ENCODE data around the gene TMEM130.
A peak's percentile ranks its signal among the peaks of the same experiment; 100 is the strongest.

TMEM130 gene

GRCh38 chr7:98869597-98870120 is at the start of gene TMEM130:
Gene TMEM130, minus strand, starts transcription at chr7:98870014. Its CDS starts 153 bp downstream, at chr7:98869861.
- no peak for DNase-seq (ENCODE audit: extremely low read depth in 1 of 2, low read depth in 1 of 2)

GRCh38 chr7:98917331-98917730 is 47.5 kb upstream of the TMEM130 start:
- no peak for DNase-seq (ENCODE audit: extremely low read depth in 1 of 2, low read depth in 1 of 2)

GRCh38 chr7:98913612-98914011 is 43.8 kb upstream of the TMEM130 start:
- DNase-seq (ENCODE audit: extremely low read depth in 1 of 2, low read depth in 1 of 2) = no peak

- no peak for DNase-seq (ENCODE audit: extremely low read depth in 1 of 2, low read depth in 1 of 2)
Observed at GRCh38 chr7:98913026-98913425, 43.2 kb upstream of the TMEM130 start.

GRCh38 chr7:98911916-98912315 is 42.1 kb upstream of the TMEM130 start:
- DNase-seq (ENCODE audit: extremely low read depth in 1 of 2, low read depth in 1 of 2) = no peak

GRCh38 chr7:98910427-98910826 is 40.6 kb upstream of the TMEM130 start:
- no peak for DNase-seq (ENCODE audit: extremely low read depth in 1 of 2, low read depth in 1 of 2)

- DNase-seq (ENCODE audit: extremely low read depth in 1 of 2, low read depth in 1 of 2) = no peak
Observed at GRCh38 chr7:98909487-98909886, 39.7 kb upstream of the TMEM130 start.

GRCh38 chr7:98908585-98908984 is 38.8 kb upstream of the TMEM130 start:
- DNase-seq (ENCODE audit: extremely low read depth in 1 of 2, low read depth in 1 of 2) = no peak

GRCh38 chr7:98907570-98907969 is 37.8 kb upstream of the TMEM130 start:
- no peak for DNase-seq (ENCODE audit: extremely low read depth in 1 of 2, low read depth in 1 of 2)

GRCh38 chr7:98903246-98903645 is 33.4 kb upstream of the TMEM130 start:
- DNase-seq (ENCODE audit: extremely low read depth in 1 of 2, low read depth in 1 of 2) = no peak

GRCh38 chr7:98902523-98902922 is 32.7 kb upstream of the TMEM130 start:
- no peak for DNase-seq (ENCODE audit: extremely low read depth in 1 of 2, low read depth in 1 of 2)

GRCh38 chr7:98900815-98901214 is 31.0 kb upstream of the TMEM130 start:
- DNase-seq (ENCODE audit: extremely low read depth in 1 of 2, low read depth in 1 of 2) = no peak

GRCh38 chr7:98899816-98900215 is 30.0 kb upstream of the TMEM130 start:
- no peak for DNase-seq (ENCODE audit: extremely low read depth in 1 of 2, low read depth in 1 of 2)

- no peak for DNase-seq (ENCODE audit: extremely low read depth in 1 of 2, low read depth in 1 of 2)
Observed at GRCh38 chr7:98892609-98893008, 22.8 kb upstream of the TMEM130 start.

- DNase-seq (ENCODE audit: extremely low read depth in 1 of 2, low read depth in 1 of 2) = no peak
Observed at GRCh38 chr7:98887038-98887437, 17.2 kb upstream of the TMEM130 start.

- DNase-seq (ENCODE audit: extremely low read depth in 1 of 2, low read depth in 1 of 2) = no peak
Observed at GRCh38 chr7:98884416-98884815, 14.6 kb upstream of the TMEM130 start.

- no peak for DNase-seq (ENCODE audit: extremely low read depth in 1 of 2, low read depth in 1 of 2)
Observed at GRCh38 chr7:98881561-98882315, 11.9 kb upstream of the TMEM130 start.

- no peak for DNase-seq (ENCODE audit: extremely low read depth in 1 of 2, low read depth in 1 of 2)
Observed at GRCh38 chr7:98880485-98880884, 10.7 kb upstream of the TMEM130 start.

GRCh38 chr7:98879979-98880315 is 10.1 kb upstream of the TMEM130 start:
- no peak for DNase-seq (ENCODE audit: extremely low read depth in 1 of 2, low read depth in 1 of 2)

- peak; percentile 35 to 37 for DNase-seq (ENCODE audit: extremely low read depth in 1 of 2, low read depth in 1 of 2)
Observed at GRCh38 chr7:98879198-98879978, 9.6 kb upstream of the TMEM130 start.

- DNase-seq (ENCODE audit: extremely low read depth in 1 of 2, low read depth in 1 of 2) = peak in 1 of 2 donors; percentile 64
Observed at GRCh38 chr7:98878365-98879197, 8.8 kb upstream of the TMEM130 start, which contains the start of gene TRRAP. Gene TRRAP, plus strand, starts transcription at chr7:98878532. Its CDS starts 2,619 bp downstream, at chr7:98881151.
